Erythroblast (primary cell): Measurements from ENCODE around the gene CCT5.
A peak's percentile ranks its signal among the peaks of the same experiment; 100 is the strongest.

Experiments
- DNase-seq, 2 experiments: peaks; one replicate each; lab custom pipeline; 2025; lab: John Stamatoyannopoulos, UW
- GATA1 ChIP-seq: IDR thresholded peaks from 2 replicates; pipeline ENCODE4 v1.6.1; 2011; ENCODE audit warnings: low read depth, mild to moderate bottlenecking, control low read depth, low read length, moderate library complexity
- POLR2A ChIP-seq: IDR thresholded peaks from 2 replicates; pipeline ENCODE4 v1.6.1; 2011; ENCODE audit warnings: mild to moderate bottlenecking, low read length

CCT5 gene

GRCh38 chr5:10249948-10250805, at the start of gene CCT5:
Gene CCT5, plus strand, starts transcription at chr5:10250280. Its CDS starts 61 bp downstream, at chr5:10250341.
- DNase-seq: peak; percentile 98 to 99

GRCh38 chr5:10201223-10201868, 48.7 kb upstream of the CCT5 start:
- no peak for TF ChIP-seq GATA1
- no peak for TF ChIP-seq POLR2A
- DNase-seq: peak; percentile 3 to 9

More at GRCh38 chr5:10249948-10250805, at the start of gene CCT5:
- TF ChIP-seq POLR2A (peak; percentile 94), GATA1 (peak; percentile 36)

GRCh38 chr5:10202089-10202910, 47.8 kb upstream of the CCT5 start:
- no peak for DNase-seq
- TF ChIP-seq GATA1: no peak
- no peak for TF ChIP-seq POLR2A

GRCh38 chr5:10209004-10209403, 41.1 kb upstream of the CCT5 start:
- no peak for DNase-seq
- no peak for TF ChIP-seq POLR2A
- no peak for TF ChIP-seq GATA1

- no peak for DNase-seq
- TF ChIP-seq POLR2A (no peak), GATA1 (no peak)
Measured at GRCh38 chr5:10213316-10213715, 36.8 kb upstream of the CCT5 start.

- TF ChIP-seq GATA1: no peak
- TF ChIP-seq POLR2A: no peak
Measured at GRCh38 chr5:10214041-10214440, 36.0 kb upstream of the CCT5 start.

GRCh38 chr5:10215366-10215765, 34.7 kb upstream of the CCT5 start:
- TF ChIP-seq GATA1 (no peak), POLR2A (no peak)
- DNase-seq: no peak

More at GRCh38 chr5:10214041-10214440, 36.0 kb upstream of the CCT5 start:
- no peak for DNase-seq

GRCh38 chr5:10216107-10216506, 34.0 kb upstream of the CCT5 start:
- no peak for DNase-seq
- no peak for TF ChIP-seq POLR2A
- no peak for TF ChIP-seq GATA1

- no peak for DNase-seq
- TF ChIP-seq GATA1: no peak
- TF ChIP-seq POLR2A: no peak
Measured at GRCh38 chr5:10218658-10219057, 31.4 kb upstream of the CCT5 start.

- no peak for TF ChIP-seq GATA1
- TF ChIP-seq POLR2A: no peak
- DNase-seq: no peak
Measured at GRCh38 chr5:10219068-10219467, 31.0 kb upstream of the CCT5 start.

GRCh38 chr5:10220248-10220647, 29.8 kb upstream of the CCT5 start:
- TF ChIP-seq GATA1 (no peak), POLR2A (no peak)
- DNase-seq: no peak

- TF ChIP-seq GATA1 (no peak), POLR2A (no peak)
Measured at GRCh38 chr5:10222326-10222725, 27.8 kb upstream of the CCT5 start.

GRCh38 chr5:10227379-10227778, 22.7 kb upstream of the CCT5 start:
- DNase-seq: no peak
- TF ChIP-seq POLR2A (no peak), GATA1 (no peak)

More at GRCh38 chr5:10222326-10222725, 27.8 kb upstream of the CCT5 start:
- DNase-seq: no peak
